ENCODE measurements around the gene SPDYC. TPM values are rescaled to one million over a fixed set of nuclear protein-coding genes. Genes with fewer than 3 reads are reported as not detected.
A peak's percentile ranks its signal among the peaks of the same experiment; 100 is the strongest.

SPDYC gene
- total RNA-seq (not detected), polyA plus RNA-seq (not detected), total RNA-seq (not detected)

DNA sequence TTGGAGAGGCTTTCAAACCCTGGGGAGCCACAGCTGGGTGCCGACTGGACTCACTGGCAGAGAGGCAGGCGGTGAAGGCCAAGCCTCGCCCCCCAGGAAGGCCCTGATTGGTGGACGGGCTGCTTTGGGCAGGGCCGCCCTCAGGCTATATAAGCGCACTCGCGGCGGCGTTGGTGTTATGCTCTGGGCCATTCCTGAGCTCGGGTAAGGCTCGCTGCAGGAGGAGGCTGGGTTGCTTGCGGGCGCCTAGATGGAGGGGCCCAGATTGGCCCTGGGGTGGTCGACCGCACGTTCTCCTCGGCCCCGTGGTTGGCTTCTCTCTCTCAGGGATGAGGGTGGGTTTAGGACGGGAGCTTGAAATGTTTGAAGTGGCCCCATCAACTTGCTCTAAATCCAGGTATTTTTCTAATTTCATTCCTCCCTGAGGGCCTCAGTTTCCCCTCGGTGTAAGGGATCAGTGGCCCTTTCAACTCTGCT, at the start of gene SPDYC:
Gene SPDYC, plus strand, starts transcription at position 176 of the 477 bp plus-strand sequence. CDS start 1,125 bp downstream, outside the sequence.
- Mint-ChIP-seq H3K36me3 (no peaks in the 10 kb centered on the region), H3K27ac (peak within 1 kb of the TSS in 5 of 9 donors; percentile 11 to 88 (median 31)), H3K4me1 (peaks cover 0 to 11% (median 5%) of the 10 kb centered on the region in 7 donors), H3K27me3 (no peaks in the 10 kb centered on the region), H3K4me3 (peak within 1 kb of the TSS in 1 of 10 donors; percentile 25), H3K9me3 (no peaks in the 10 kb centered on the region)
- Histone ChIP-seq H3K27me3 (ENCODE audit: control insufficient read depth in 2 of 2, insufficient read depth in 2 of 2, low read length in 2 of 2) (no peaks in the 10 kb centered on the region), H3K9me3 (ENCODE audit: control insufficient read depth in 2 of 3, low read length in 3 of 3) (no peaks in the 10 kb centered on the region), H3K4me1 (ENCODE audit: control insufficient read depth in 2 of 2, insufficient read depth in 2 of 2, low read length in 2 of 2) (no peaks in the 10 kb centered on the region), H3K4me3 (ENCODE audit: low read length) (no peak within 1 kb of the TSS), H3K27ac (ENCODE audit: low read depth, low read length) (no peak within 1 kb of the TSS), H3K36me3 (ENCODE audit: control insufficient read depth in 2 of 3, insufficient read depth in 3 of 3, low read length in 3 of 3) (no peaks in the 10 kb centered on the region)
- ATAC-seq, result no peak
- no peak for DNase-seq
- ChIA-PET CTCF (interaction anchor here (0.7 kb wide), 1 partner anchor 1119 kb away, joined by 3 read pairs; the partner anchor contains the start of gene YIF1A), POLR2A (no interaction called here)
- intact Hi-C loops (cut with micrococcal nuclease), result no loop called here

DNA sequence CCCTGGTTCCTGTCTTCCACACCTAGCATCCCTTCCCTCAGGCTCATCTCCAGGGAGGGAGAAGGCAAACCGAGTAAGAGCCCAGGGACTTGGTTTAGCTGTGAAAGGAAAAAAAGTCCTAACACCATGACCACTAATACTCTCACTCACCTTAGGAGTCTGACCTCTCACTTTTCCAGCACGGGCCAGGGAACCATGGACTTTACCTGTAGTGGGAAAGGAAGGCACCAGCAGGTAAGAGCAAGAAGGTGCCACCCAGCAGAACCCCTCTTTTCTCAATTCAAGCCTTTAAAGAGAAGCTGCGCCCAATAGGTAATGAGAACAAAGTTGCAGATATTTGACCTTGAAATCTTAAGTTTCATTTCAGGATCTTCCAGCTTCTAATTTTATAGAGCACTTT, 49.2 kb upstream of the SPDYC start:
- DNase-seq, result no peak
- H3K9me3 Mint-ChIP-seq, result peaks cover 0 to 2% (median 0%) of the 10 kb centered on the region in 11 donors
- no peaks in the 10 kb centered on the region for H3K9me3 ChIP-seq (ENCODE audit: control insufficient read depth in 2 of 3, low read length in 3 of 3)
- peaks cover 0 to 34% (median 31%) of the 10 kb centered on the region in 5 donors for H3K36me3 Mint-ChIP-seq
- no peaks in the 10 kb centered on the region for H3K27me3 Mint-ChIP-seq
- ATAC-seq, result no peak
- no peaks in the 10 kb centered on the region for H3K27me3 ChIP-seq (ENCODE audit: control insufficient read depth in 2 of 2, insufficient read depth in 2 of 2, low read length in 2 of 2)
- peak overlapping the region; percentile 98 to 100 (median 100) for H3K27ac Mint-ChIP-seq
- peak overlapping the region; percentile 99 for H3K4me3 ChIP-seq (ENCODE audit: low read length)
- H3K27ac ChIP-seq (ENCODE audit: low read depth, low read length), result peak overlapping the region; percentile 99
- peak overlapping the region; percentile 98 to 100 (median 99) for H3K4me3 Mint-ChIP-seq
- POLR2A ChIA-PET, result interaction anchor here (0.5 to 9.9 kb wide), 20 partner anchors 10 to 849 kb away, joined by 3 to 237 read pairs (median 8); partner anchors contain the start of genes ARL2, MEN1, SAC3D1 and SF1
- H3K36me3 ChIP-seq (ENCODE audit: control insufficient read depth in 2 of 3, insufficient read depth in 3 of 3, low read length in 3 of 3), result peaks cover 16 to 54% (median 19%) of the 10 kb centered on the region in 3 experiments
- peaks cover 18 to 70% (median 52%) of the 10 kb centered on the region in 7 donors for H3K4me1 Mint-ChIP-seq
- peaks cover 25 to 30% of the 10 kb centered on the region in 2 donors for H3K4me1 ChIP-seq (ENCODE audit: control insufficient read depth in 2 of 2, insufficient read depth in 2 of 2, low read length in 2 of 2)
- CTCF ChIA-PET, result interaction anchor here (0.7 to 3.1 kb wide), 3 partner anchors 9 to 400 kb away, joined by 3 to 48 read pairs (median 10); partner anchors contain the start of genes ARL2 and TM7SF2
- intact Hi-C loops (cut with micrococcal nuclease), result no loop called here

GRCh38 chr11:65121447-65121864, 48.6 kb upstream of the SPDYC start:
- peak overlapping the region; percentile 99 for H3K27ac ChIP-seq (ENCODE audit: low read depth, low read length)
- Mint-ChIP-seq H3K27me3 (no peaks in the 10 kb centered on the region), H3K9me3 (peaks cover 0 to 2% (median 0%) of the 10 kb centered on the region in 11 donors), H3K27ac (peak overlapping the region; percentile 98 to 100 (median 100)), H3K4me3 (peak overlapping the region; percentile 98 to 100 (median 99)), H3K36me3 (peaks cover 0 to 37% (median 33%) of the 10 kb centered on the region in 5 donors), H3K4me1 (peaks cover 18 to 66% (median 52%) of the 10 kb centered on the region in 7 donors)
- peaks cover 19 to 57% (median 21%) of the 10 kb centered on the region in 3 experiments for H3K36me3 ChIP-seq (ENCODE audit: control insufficient read depth in 2 of 3, insufficient read depth in 3 of 3, low read length in 3 of 3)
- H3K4me3 ChIP-seq (ENCODE audit: low read length), result peak overlapping the region; percentile 99
- CTCF ChIA-PET, result interaction anchor here (0.7 to 3.1 kb wide), 9 partner anchors 10 to 400 kb away, joined by 3 to 48 read pairs (median 4); partner anchors contain the start of genes ARL2, SYVN1 and TM7SF2
- intact Hi-C loops (cut with micrococcal nuclease), result no loop called here
- ATAC-seq, result no peak
- POLR2A ChIA-PET, result interaction anchor here (0.8 to 9.9 kb wide), 34 partner anchors 11 to 804 kb away, joined by 3 to 237 read pairs (median 5); partner anchors contain the start of genes ARL2, ATG2A, CAPN1 and MAJIN
- H3K9me3 ChIP-seq (ENCODE audit: control insufficient read depth in 2 of 3, low read length in 3 of 3), result no peaks in the 10 kb centered on the region
- DNase-seq, result peak in 3 of 9 donors; percentile 23 to 41 (median 27)
- H3K27me3 ChIP-seq (ENCODE audit: control insufficient read depth in 2 of 2, insufficient read depth in 2 of 2, low read length in 2 of 2), result no peaks in the 10 kb centered on the region
- peaks cover 19 to 24% of the 10 kb centered on the region in 2 donors for H3K4me1 ChIP-seq (ENCODE audit: control insufficient read depth in 2 of 2, insufficient read depth in 2 of 2, low read length in 2 of 2)

DNA sequence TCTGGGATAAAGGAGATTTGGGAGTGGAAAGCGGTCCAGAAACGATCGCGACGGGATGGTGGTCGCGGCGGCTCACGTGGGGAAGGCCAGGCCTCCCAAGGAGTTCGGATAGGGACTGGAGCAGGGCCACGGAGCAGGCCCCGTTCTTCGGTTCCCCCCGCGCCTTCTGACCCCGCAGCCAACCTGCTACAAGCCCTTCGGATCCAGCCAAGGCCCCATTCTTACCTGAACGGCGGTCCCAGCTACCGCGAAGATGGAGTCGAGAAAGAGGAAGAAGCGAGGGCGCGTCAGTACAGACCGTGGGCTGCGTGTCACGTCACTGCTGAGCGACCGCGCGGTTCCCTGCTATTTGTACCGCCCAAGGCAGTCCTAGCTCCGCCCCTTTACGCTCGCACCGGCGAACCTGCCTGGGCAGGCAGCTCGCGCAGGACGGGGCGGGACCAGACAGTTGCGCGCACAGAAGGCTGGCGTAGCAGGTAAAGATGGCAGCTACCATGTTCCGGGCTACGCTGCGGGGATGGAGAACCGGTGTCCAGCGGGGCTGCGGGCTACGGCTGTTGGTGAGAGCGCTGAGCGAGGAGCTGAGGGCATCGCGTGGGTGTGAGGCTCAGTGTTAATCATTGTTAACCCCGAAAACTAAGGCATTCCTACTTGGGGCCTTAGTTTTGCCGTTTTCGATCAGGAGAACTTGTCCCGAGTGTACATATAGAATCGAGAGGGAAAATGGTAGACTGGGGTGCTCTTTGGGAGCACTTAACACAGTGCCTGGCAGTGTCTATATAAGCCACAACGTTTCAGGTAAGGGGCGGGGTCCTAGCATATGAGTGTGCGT, 48.0 kb upstream of the SPDYC start, which contains the start of the genes FAU and MRPL49:
Gene FAU, minus strand, starts transcription at position 270 of the 832 bp plus-strand sequence. CDS start 321 bp downstream, outside the sequence.
Gene MRPL49, plus strand, starts transcription at position 457 of the 832 bp plus-strand sequence. Its CDS starts 26 bp downstream, at position 483.
- H3K4me3 Mint-ChIP-seq, result peak within 1 kb of the TSS; percentile 98 to 100 (median 99)
- H3K4me1 Mint-ChIP-seq, result peaks cover 17 to 62% (median 49%) of the 10 kb centered on the region in 7 donors
- H3K9me3 Mint-ChIP-seq, result peaks cover 0 to 5% (median 0%) of the 10 kb centered on the region in 11 donors
- H3K27ac Mint-ChIP-seq, result peak within 1 kb of the TSS; percentile 98 to 100 (median 100)
- ATAC-seq, result peak; percentile 86
- ChIA-PET POLR2A (interaction anchor here (0.8 to 9.9 kb wide), 34 partner anchors 11 to 804 kb away, joined by 3 to 237 read pairs (median 5); partner anchors contain the start of genes ARL2, ATG2A, CAPN1 and MAJIN), CTCF (interaction anchor here (0.7 to 3.1 kb wide), 10 partner anchors 9 to 343 kb away, joined by 3 to 48 read pairs (median 4); partner anchors contain the start of genes ARL2, SYVN1 and TM7SF2)
- Histone ChIP-seq H3K9me3 (ENCODE audit: control insufficient read depth in 2 of 3, low read length in 3 of 3) (no peaks in the 10 kb centered on the region), H3K36me3 (ENCODE audit: control insufficient read depth in 2 of 3, insufficient read depth in 3 of 3, low read length in 3 of 3) (peaks cover 24 to 63% (median 28%) of the 10 kb centered on the region in 3 experiments), H3K4me1 (ENCODE audit: control insufficient read depth in 2 of 2, insufficient read depth in 2 of 2, low read length in 2 of 2) (peaks cover 15 to 20% of the 10 kb centered on the region in 2 donors), H3K27ac (ENCODE audit: low read depth, low read length) (peak within 1 kb of the TSS; percentile 99), H3K27me3 (ENCODE audit: control insufficient read depth in 2 of 2, insufficient read depth in 2 of 2, low read length in 2 of 2) (no peaks in the 10 kb centered on the region), H3K4me3 (ENCODE audit: low read length) (peak within 1 kb of the TSS; percentile 99)
- peak; percentile 91 to 99 (median 98) for DNase-seq
- H3K36me3 Mint-ChIP-seq, result peaks cover 0 to 43% (median 35%) of the 10 kb centered on the region in 5 donors
- intact Hi-C loops (cut with micrococcal nuclease), result loop anchor here (1.0 to 2.0 kb wide), 13 partner anchors 11 to 1223 kb away; partner anchors contain the start of genes CAPN1 (in 2 of the 2), CDCA5 (in 2 of the 2), SNX15 (in 2 of the 2) and ZFPL1 (in 2 of the 2)
- H3K27me3 Mint-ChIP-seq, result no peaks in the 10 kb centered on the region

DNA sequence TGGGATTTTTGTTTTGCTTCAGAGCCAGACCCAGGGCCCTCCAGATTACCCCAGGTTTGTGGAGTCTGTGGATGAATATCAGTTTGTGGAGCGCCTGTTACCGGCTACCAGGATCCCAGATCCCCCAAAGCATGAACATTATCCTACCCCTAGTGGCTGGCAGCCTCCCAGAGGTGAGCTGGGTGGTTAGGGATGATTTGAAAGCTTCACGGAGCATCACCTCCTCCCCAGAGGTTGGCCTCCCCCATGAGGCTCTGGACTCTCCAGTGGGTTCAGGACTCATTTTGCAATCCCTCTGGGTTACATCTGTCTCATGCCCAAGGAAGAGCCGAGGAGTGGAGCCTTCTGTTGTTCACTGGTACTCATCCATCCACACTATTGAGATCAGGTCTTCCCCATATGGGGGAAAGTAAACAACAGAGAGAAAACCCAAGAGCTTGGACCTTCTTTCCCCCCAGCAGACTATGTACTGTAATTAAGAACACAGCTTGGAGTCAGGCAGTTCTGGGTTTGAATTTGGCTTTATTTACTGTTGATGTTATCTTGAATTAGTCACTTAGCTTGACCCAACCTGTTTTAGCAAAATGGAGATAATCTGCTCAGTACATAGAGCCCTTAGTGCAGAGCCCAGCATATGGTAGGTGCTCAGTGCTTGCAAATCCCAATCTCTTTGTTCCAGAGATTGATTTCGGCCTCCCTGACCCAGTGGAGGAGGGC, 45.4 kb upstream of the SPDYC start:
- H3K4me1 Mint-ChIP-seq, result peaks cover 12 to 46% (median 36%) of the 10 kb centered on the region in 7 donors
- DNase-seq (no peak), ATAC-seq (no peak)
- POLR2A ChIA-PET, result interaction anchor here (0.5 to 9.9 kb wide), 5 partner anchors 9 to 83 kb away, joined by 3 to 237 read pairs (median 5); partner anchors contain the start of genes SYVN1 and TM7SF2
- H3K27me3 ChIP-seq (ENCODE audit: control insufficient read depth in 2 of 2, insufficient read depth in 2 of 2, low read length in 2 of 2), result no peaks in the 10 kb centered on the region
- peak overlapping the region in 5 of 9 donors; percentile 10 to 78 (median 66) for H3K27ac Mint-ChIP-seq
- H3K27me3 Mint-ChIP-seq, result no peaks in the 10 kb centered on the region
- H3K4me3 Mint-ChIP-seq, result peak overlapping the region in 9 of 10 donors; percentile 10 to 70 (median 35)
- H3K36me3 Mint-ChIP-seq, result peaks cover 0 to 40% (median 24%) of the 10 kb centered on the region in 5 donors
- no peak overlapping the region for H3K27ac ChIP-seq (ENCODE audit: low read depth, low read length)
- no peak overlapping the region for H3K4me3 ChIP-seq (ENCODE audit: low read length)
- H3K9me3 Mint-ChIP-seq, result peaks cover 0 to 3% (median 0%) of the 10 kb centered on the region in 11 donors
- intact Hi-C loops (cut with micrococcal nuclease), result no loop called here
- peaks cover 26 to 72% (median 27%) of the 10 kb centered on the region in 3 experiments for H3K36me3 ChIP-seq (ENCODE audit: control insufficient read depth in 2 of 3, insufficient read depth in 3 of 3, low read length in 3 of 3)
- no peaks in the 10 kb centered on the region for H3K9me3 ChIP-seq (ENCODE audit: control insufficient read depth in 2 of 3, low read length in 3 of 3)
- H3K4me1 ChIP-seq (ENCODE audit: control insufficient read depth in 2 of 2, insufficient read depth in 2 of 2, low read length in 2 of 2), result peaks cover 15 to 17% of the 10 kb centered on the region in 2 donors
- CTCF ChIA-PET, result interaction anchor here (1.4 kb wide), 1 partner anchor 14 kb away, joined by 4 read pairs; no protein-coding TSS in a partner anchor
